Caco-2 (cell line): Measurements from ENCODE around the gene UGT2B11. TPM values are rescaled to one million over a fixed set of nuclear protein-coding genes. Genes with fewer than 3 reads are reported as not detected.
A peak's percentile ranks its signal among the peaks of the same experiment; 100 is the strongest.
"Not testable (repeated sequence)": the region's sequence is repeated elsewhere in the genome, so short reads cannot be mapped to it uniquely, and the experiment has no call there.

Experiments used
- BruUV-seq: library from RNA; stranded (reverse); fragments of 400-500 nt; replicated peaks from 2 replicates; lab custom pipeline; 2021; lab: Mats Ljungman, UMichigan
- CTCF ChIA-PET: fragments of 300-600 bp; sonication (Branson Sonifier 250); formaldehyde crosslinking; loops from one replicate; lab custom pipeline; 2022; ENCODE audit warnings: antibody characterized with exemption; lab: Charles Lee
- POLR2A ChIA-PET: fragments of 300-600 bp; sonication (Branson Sonifier 250); formaldehyde crosslinking; loops from one replicate; lab custom pipeline; 2022; ENCODE audit warnings: antibody characterized with exemption; lab: Charles Lee
- DNase-seq, 2 experiments: peaks; one replicate each; pipeline versions ENCODE4 v3.0.0 to v3.0.0-alpha.2; 2020 to 2022
- H3K27me3 ChIP-seq: replicated peaks from 2 replicates; pipeline ENCODE4 v1.6.0; 2011; ENCODE audit warnings: low read length; ENCODE audit not compliant: control insufficient read depth, insufficient read depth
- H3K36me3 ChIP-seq: 2 replicates; pipeline ENCODE4 v1.5.1; 2011; ENCODE audit warnings: low read length; ENCODE audit not compliant: control insufficient read depth, insufficient read depth
- H3K4me1 ChIP-seq: fragments of 250-450 bp; sonication (Bioruptor Pico); 2 replicates; pipeline ENCODE4 v1.5.1; 2020; ENCODE audit warnings: mild to moderate bottlenecking
- H3K4me3 ChIP-seq: 2 replicates; pipeline ENCODE4 v1.5.1; 2011; ENCODE audit warnings: low read depth, mild to moderate bottlenecking, control low read depth, low read length
- H3K9me3 ChIP-seq: fragments of 250-450 bp; sonication (Bioruptor Pico); 2 replicates; pipeline ENCODE4 v1.5.1; 2020; ENCODE audit warnings: mild to moderate bottlenecking, moderate library complexity
- H3K27ac Mint-ChIP-seq: one replicate; pipeline ENCODE4 v1.8.0; 2022; ENCODE audit warnings: mixed read lengths; ENCODE audit not compliant: unreplicated experiment
- H3K27me3 Mint-ChIP-seq: one replicate; pipeline ENCODE4 v1.8.0; 2022; ENCODE audit warnings: mixed read lengths; ENCODE audit not compliant: insufficient read depth, unreplicated experiment
- H3K36me3 Mint-ChIP-seq: one replicate; pipeline ENCODE4 v1.8.0; 2022; ENCODE audit warnings: mild to moderate bottlenecking, mixed read lengths; ENCODE audit not compliant: insufficient read depth, unreplicated experiment
- H3K4me1 Mint-ChIP-seq: one replicate; pipeline ENCODE4 v1.8.0; 2022; ENCODE audit warnings: low read depth, mixed read lengths; ENCODE audit not compliant: unreplicated experiment
- H3K4me3 Mint-ChIP-seq: one replicate; pipeline ENCODE4 v1.8.0; 2022; ENCODE audit warnings: mild to moderate bottlenecking, moderate library complexity, mixed read lengths; ENCODE audit not compliant: unreplicated experiment
- H3K9me3 Mint-ChIP-seq: one replicate; pipeline ENCODE4 v1.8.0; 2022; ENCODE audit warnings: mixed read lengths; ENCODE audit not compliant: unreplicated experiment
- CTCF ChIP-seq, 2 experiments: fragments of 200-600 bp in 1 of 2; IDR thresholded peaks; 1 replicate in 1 of 2; 2 replicates in 1 of 2; pipeline versions ENCODE4 v1.5.1 to v1.8.0; 2011 to 2022; ENCODE audit warnings: antibody characterized with exemption in 1 of 2, control low read depth in 1 of 2, inconsistent platforms in 1 of 2, low read depth in 1 of 2, low read length in 1 of 2, mild to moderate bottlenecking in 1 of 2, moderate library complexity in 1 of 2; ENCODE audit not compliant: insufficient read depth in 1 of 2, severe bottlenecking in 1 of 2, unreplicated experiment in 1 of 2
- intact Hi-C: fragments of 100-400 bp; cut with micrococcal nuclease; formaldehyde crosslinking; loops from one replicate; pipeline ENCODE4 v1.10.0; 2022; ENCODE audit not compliant: unreplicated experiment
- total RNA-seq: library from RNA; stranded (reverse); gene quantifications from 2 replicates; pipeline ENCODE4 v1.2.3, GENCODE V29; 2022

The UGT2B11 gene
- total RNA-seq, 1 experiment from 2014 or later = not detected

- Mint-ChIP-seq H3K9me3 (peaks cover 5% of the 10 kb centered on the region), H3K4me1 (peaks cover 16% of the 10 kb centered on the region), H3K27me3 (no peaks in the 10 kb centered on the region), H3K27ac (peak overlapping the region; percentile 84), H3K4me3 (peak overlapping the region; percentile 58), H3K36me3 (peaks cover 8% of the 10 kb centered on the region)
- peak; percentile 69 to 79 for DNase-seq
- no peak for TF ChIP-seq CTCF (IDR thresholded peaks at IDR 0.05; ENCODE audit: insufficient read depth in 1 of 2, low read depth in 1 of 2, low read length in 1 of 2, severe bottlenecking in 1 of 2, unreplicated experiment in 1 of 2)
- no TSS peak for BruUV-seq
- intact Hi-C loops = no loop called here
- no peaks in the 10 kb centered on the region for H3K36me3 ChIP-seq
- ChIA-PET POLR2A (interaction anchor here (0.5 kb wide), 1 partner anchor 682 kb away, joined by 3 read pairs; no protein-coding TSS in a partner anchor), CTCF (interaction anchor here (0.5 to 0.6 kb wide), 2 partner anchors 78 to 335 kb away, joined by 3 to 8 read pairs; no protein-coding TSS in a partner anchor)
- H3K9me3 ChIP-seq = no peaks in the 10 kb centered on the region; the same call in 1 of the 2 replicates
- no peaks in the 10 kb centered on the region for H3K27me3 ChIP-seq
- peaks cover 20% of the 10 kb centered on the region for H3K4me1 ChIP-seq
- H3K4me3 ChIP-seq = no peak overlapping the region
Observed at GRCh38 chr4:69239557-69240168, 25.1 kb upstream of the UGT2B11 start.

- H3K4me1 Mint-ChIP-seq = peaks cover 16% of the 10 kb centered on the region
- ChIA-PET CTCF (interaction anchor here (0.6 kb wide), 1 partner anchor 334 kb away, joined by 8 read pairs; no protein-coding TSS in a partner anchor), POLR2A (no interaction called here)
- no peaks in the 10 kb centered on the region for H3K27me3 ChIP-seq
- TF ChIP-seq CTCF (IDR thresholded peaks at IDR 0.05; ENCODE audit: insufficient read depth in 1 of 2, low read depth in 1 of 2, low read length in 1 of 2, severe bottlenecking in 1 of 2, unreplicated experiment in 1 of 2) = no peak
- no peaks in the 10 kb centered on the region for H3K27me3 Mint-ChIP-seq
- no peak overlapping the region for H3K4me3 ChIP-seq
- H3K27ac Mint-ChIP-seq = peak overlapping the region; percentile 84
- H3K9me3 ChIP-seq = no peaks in the 10 kb centered on the region; the same call in 1 of the 2 replicates
- H3K9me3 Mint-ChIP-seq = peaks cover 10% of the 10 kb centered on the region
- peak overlapping the region; percentile 58 for H3K4me3 Mint-ChIP-seq
- peaks cover 20% of the 10 kb centered on the region for H3K4me1 ChIP-seq
- intact Hi-C loops = no loop called here
- DNase-seq = no peak
- no peaks in the 10 kb centered on the region for H3K36me3 ChIP-seq
- H3K36me3 Mint-ChIP-seq = peaks cover 8% of the 10 kb centered on the region
- no TSS peak for BruUV-seq
Observed at GRCh38 chr4:69239092-69239491, 24.5 kb upstream of the UGT2B11 start.

GRCh38 chr4:69224891-69225290 lies 10.3 kb upstream of the UGT2B11 start:
- Histone ChIP-seq H3K4me3 (no peak overlapping the region), H3K27me3 (no peaks in the 10 kb centered on the region), H3K36me3 (no peaks in the 10 kb centered on the region), H3K4me1 (no peaks in the 10 kb centered on the region), H3K9me3 (no peaks in the 10 kb centered on the region)
- intact Hi-C loops = loop anchor here (5.0 kb wide), 1 partner anchor 37 kb away; no protein-coding TSS in a partner anchor
- no peaks in the 10 kb centered on the region for H3K9me3 Mint-ChIP-seq
- TF ChIP-seq CTCF (IDR thresholded peaks at IDR 0.05; ENCODE audit: insufficient read depth in 1 of 2, low read depth in 1 of 2, low read length in 1 of 2, severe bottlenecking in 1 of 2, unreplicated experiment in 1 of 2) = no peak
- BruUV-seq = no TSS peak
- no peak overlapping the region for H3K4me3 Mint-ChIP-seq
- no peak for DNase-seq
- POLR2A ChIA-PET = no interaction called here
- CTCF ChIA-PET = no interaction called here
- H3K36me3 Mint-ChIP-seq = no peaks in the 10 kb centered on the region
- no peaks in the 10 kb centered on the region for H3K27me3 Mint-ChIP-seq
- no peaks in the 10 kb centered on the region for H3K4me1 Mint-ChIP-seq
- no peak overlapping the region for H3K27ac Mint-ChIP-seq

GRCh38 chr4:69223277-69223676 lies 8.7 kb upstream of the UGT2B11 start:
- H3K4me1 Mint-ChIP-seq, H3K4me1 ChIP-seq, POLR2A ChIA-PET, CTCF ChIA-PET, H3K9me3 Mint-ChIP-seq, H3K36me3 ChIP-seq, H3K4me3 Mint-ChIP-seq, H3K27ac Mint-ChIP-seq, DNase-seq, H3K27me3 ChIP-seq, H3K36me3 Mint-ChIP-seq, BruUV-seq, intact Hi-C loops, H3K4me3 ChIP-seq, H3K9me3 ChIP-seq, H3K27me3 Mint-ChIP-seq: not testable (repeated sequence)

- BruUV-seq, H3K27me3 Mint-ChIP-seq, DNase-seq, POLR2A ChIA-PET, H3K4me3 Mint-ChIP-seq, H3K9me3 Mint-ChIP-seq, H3K36me3 Mint-ChIP-seq, H3K4me1 ChIP-seq, H3K27me3 ChIP-seq, H3K27ac Mint-ChIP-seq, CTCF ChIA-PET, H3K9me3 ChIP-seq, intact Hi-C loops, H3K4me1 Mint-ChIP-seq, H3K36me3 ChIP-seq, H3K4me3 ChIP-seq: not testable (repeated sequence)
Observed at GRCh38 chr4:69218491-69218890, 3.9 kb upstream of the UGT2B11 start.
